BJ (cell line): ENCODE measurements around the gene SLC41A3. TPM values are rescaled to one million over a fixed set of nuclear protein-coding genes. Genes with fewer than 3 reads are reported as not detected.

Experiments used
- CTCF ChIA-PET: fragments of 350-600 bp; formaldehyde crosslinking; extraction: SDS; loops from one replicate; lab custom pipeline; 2021; ENCODE audit warnings: antibody characterized with exemption, inconsistent platforms; lab: Yijun Ruan, JAX
- POLR2A ChIA-PET: fragments of 300-600 bp; sonication (Branson Sonifier 250); formaldehyde crosslinking; extraction: SDS; loops from one replicate; lab custom pipeline; 2021; ENCODE audit warnings: antibody characterized with exemption; lab: Charles Lee
- DNase-seq: peaks from one replicate; pipeline ENCODE4 v3.0.0-alpha.2; 2011; ENCODE audit warnings: low read depth
- H3K27me3 ChIP-seq: 2 replicates; pipeline ENCODE4 v1.6.0; 2011; ENCODE audit warnings: low read length; ENCODE audit not compliant: control insufficient read depth, insufficient read depth
- H3K36me3 ChIP-seq: 2 replicates; pipeline ENCODE4 v1.5.1; 2011; ENCODE audit warnings: low read length; ENCODE audit not compliant: control insufficient read depth, insufficient read depth
- H3K4me3 ChIP-seq: 2 replicates; pipeline ENCODE4 v1.5.1; 2011; ENCODE audit warnings: low read depth, mild to moderate bottlenecking, control low read depth, low read length
- CTCF ChIP-seq: IDR thresholded peaks from 2 replicates; pipeline ENCODE4 v1.5.1; 2011; ENCODE audit warnings: low read depth, mild to moderate bottlenecking, control low read depth, inconsistent platforms, low read length, moderate library complexity; ENCODE audit not compliant: insufficient read depth
- polyA plus RNA-seq: library from polyadenylated mRNA; depleted of rRNA; stranded (reverse); fragments of >200 nt; gene quantifications from 2 replicates; pipeline ENCODE4 v1.2.3, GENCODE V29; 2011

The SLC41A3 gene
- polyA plus RNA-seq, 1 experiment: 70.8 TPM

GRCh38 chr3:126106336-126107202 lies 22.6 kb upstream of the SLC41A3 start:
- POLR2A ChIA-PET: no interaction called here
- DNase-seq: no peak
- H3K27me3 ChIP-seq: no peaks in the 10 kb centered on the region
- CTCF ChIA-PET: no interaction called here
- H3K36me3 ChIP-seq: no peaks in the 10 kb centered on the region
- TF ChIP-seq CTCF: no peak
- H3K4me3 ChIP-seq: no peak overlapping the region

- CTCF ChIA-PET: no interaction called here
- no peaks in the 10 kb centered on the region for H3K27me3 ChIP-seq
- POLR2A ChIA-PET: no interaction called here
Measured at GRCh38 chr3:126105691-126106187, 21.8 kb upstream of the SLC41A3 start.

GRCh38 chr3:126104742-126105605 lies 21.1 kb upstream of the SLC41A3 start:
- DNase-seq: no peak
- Histone ChIP-seq H3K4me3 (no peak overlapping the region), H3K36me3 (no peaks in the 10 kb centered on the region), H3K27me3 (no peaks in the 10 kb centered on the region)
- ChIA-PET CTCF (no interaction called here), POLR2A (no interaction called here)
- TF ChIP-seq CTCF: no peak

More at GRCh38 chr3:126105691-126106187, 21.8 kb upstream of the SLC41A3 start:
- DNase-seq: no peak
- Histone ChIP-seq H3K36me3 (no peaks in the 10 kb centered on the region), H3K4me3 (no peak overlapping the region)
- no peak for TF ChIP-seq CTCF

GRCh38 chr3:126104028-126104635 lies 20.2 kb upstream of the SLC41A3 start:
- POLR2A ChIA-PET: no interaction called here
- H3K27me3 ChIP-seq: no peaks in the 10 kb centered on the region
- no peak for DNase-seq
- no peak overlapping the region for H3K4me3 ChIP-seq
- no peak for TF ChIP-seq CTCF
- H3K36me3 ChIP-seq: no peaks in the 10 kb centered on the region
- CTCF ChIA-PET: interaction anchor here (0.7 to 2.3 kb wide), 2 partner anchors 15 to 29 kb away, joined by 3 to 7 read pairs; no protein-coding TSS in a partner anchor
